LNCAP (cell line): ENCODE measurements around the gene SCG3.

Source experiments
- CTCF ChIP-seq: fragments of 450-650 bp; IDR thresholded peaks from 2 replicates; pipeline ENCODE4 v1.5.1; 2017; ENCODE audit warnings: mild to moderate bottlenecking

The SCG3 gene

DNA sequence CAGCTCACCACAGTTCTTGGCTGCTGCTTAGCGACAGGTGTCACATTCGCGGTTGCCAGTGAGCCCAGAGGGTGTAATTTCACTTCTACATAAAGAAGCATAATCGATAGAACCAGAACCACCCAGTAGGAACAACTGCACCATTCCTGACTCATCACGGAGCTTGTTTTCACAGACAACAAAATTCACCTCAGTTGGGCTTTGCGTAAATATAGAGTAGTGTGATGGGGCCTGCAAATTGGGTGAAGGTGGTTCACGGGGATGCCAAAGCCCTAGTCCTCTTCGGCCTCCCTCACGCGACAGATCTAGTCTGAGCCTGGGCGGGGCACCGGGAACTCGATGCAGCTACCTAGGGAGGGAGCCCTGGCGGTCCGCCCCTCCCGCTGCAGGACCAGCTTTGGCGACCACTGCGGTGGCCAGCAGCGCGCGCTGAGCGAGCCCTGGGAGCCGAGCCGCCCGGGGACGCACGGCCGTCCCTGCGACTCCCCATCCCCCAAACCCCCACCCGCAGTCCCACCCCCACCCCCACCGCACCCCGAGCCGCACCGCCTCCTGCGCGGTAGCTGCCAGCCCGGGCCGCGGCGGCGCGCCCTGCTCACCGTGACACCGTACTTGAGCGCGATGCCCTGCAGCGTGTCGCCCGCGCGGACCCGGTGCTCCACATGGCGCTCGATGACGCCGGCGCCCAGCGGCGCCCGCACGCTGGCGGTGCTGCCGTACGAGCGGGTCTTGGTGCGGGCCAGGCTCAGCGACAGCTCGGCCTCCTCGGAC is 55.6 kb downstream of the SCG3 start:
- no peak for TF ChIP-seq CTCF

- no peak for TF ChIP-seq CTCF
Observed at GRCh38 chr15:51737522-51738305, 56.4 kb downstream of the SCG3 start, which contains the start of gene LYSMD2. TSS of gene LYSMD2 (minus strand) at chr15:51737655. CDS start at chr15:51737622, 33 bp downstream.

DNA sequence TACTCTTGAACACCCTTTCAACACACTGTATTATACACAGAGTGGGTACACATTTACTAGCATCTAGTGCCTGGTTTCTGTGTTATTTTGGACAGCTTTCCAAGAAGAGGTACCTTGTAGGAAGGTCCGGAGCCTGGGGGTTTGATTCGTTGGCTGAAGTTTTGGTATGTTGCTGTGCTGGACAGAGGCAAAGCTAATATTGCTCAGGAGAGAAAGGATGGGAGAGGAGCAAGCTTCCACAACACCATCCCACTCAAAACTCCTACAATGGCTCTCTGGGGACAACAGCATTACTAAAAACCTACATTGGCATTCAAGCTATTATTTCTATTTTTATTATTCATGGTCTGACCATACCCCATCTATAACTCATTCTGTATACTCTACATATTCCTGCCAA is 57.2 kb downstream of the SCG3 start:
- TF ChIP-seq CTCF, result no peak

- TF ChIP-seq CTCF, result no peak
Observed at GRCh38 chr15:51739061-51739712, 57.9 kb downstream of the SCG3 start.

GRCh38 chr15:51749307-51749706 is 68.0 kb downstream of the SCG3 start:
- TF ChIP-seq CTCF, result no peak

DNA sequence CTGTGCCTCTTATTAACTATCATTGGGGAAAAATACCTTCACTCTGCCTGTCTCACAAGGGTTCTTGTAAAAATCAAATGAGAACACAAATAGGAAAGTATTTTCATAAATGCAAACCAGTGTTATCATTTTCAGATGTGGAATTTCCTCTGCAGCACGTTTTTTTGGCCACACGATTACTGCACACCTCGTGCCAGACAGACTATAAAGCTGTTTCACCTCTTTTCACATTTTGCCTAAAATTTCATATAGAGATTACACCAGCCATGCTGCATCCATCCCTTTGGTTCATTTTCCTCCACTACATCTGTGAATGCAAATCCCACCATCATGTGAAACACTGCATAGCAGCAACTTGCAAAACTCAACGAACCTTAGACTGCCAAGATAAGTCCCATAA is 68.9 kb downstream of the SCG3 start:
- TF ChIP-seq CTCF, result no peak

- TF ChIP-seq CTCF, result no peak
Observed at GRCh38 chr15:51750792-51751696, 69.7 kb downstream of the SCG3 start, which contains the start of gene TMOD2. TSS of gene TMOD2 (plus strand) at chr15:51751597. CDS start at chr15:51766442, 14,845 bp downstream.
